WTC11 (cell line): Measurements from ENCODE around the gene WWOX. TPM values are rescaled to one million over a fixed set of nuclear protein-coding genes. Genes with fewer than 3 reads are reported as not detected.
A peak's percentile ranks its signal among the peaks of the same experiment; 100 is the strongest.

ENCODE experiments used
- ATAC-seq: fragments of 200-7000 bp; cut with Tn5 transposase; 2 replicates; pipeline ENCODE4 v1.10.0; 2021; ENCODE audit warnings: mild to moderate bottlenecking, moderate library complexity
- CTCF ChIA-PET: fragments of 300-600 bp; sonication (Branson Sonifier 250); formaldehyde crosslinking; loops from one replicate; lab custom pipeline; 2021; ENCODE audit warnings: antibody characterized with exemption; lab: Charles Lee
- POLR2A ChIA-PET: fragments of 350-600 bp; sonication (Branson Sonifier 250); formaldehyde crosslinking; loops from one replicate; lab custom pipeline; 2021; ENCODE audit warnings: antibody characterized with exemption; lab: Charles Lee
- DNase-seq: peaks from one replicate; pipeline ENCODE4 v3.0.0; 2021; ENCODE audit warnings: low spot score
- H3K27ac Mint-ChIP-seq: 2 replicates; pipeline ENCODE4 v1.8.0; 2021; ENCODE audit warnings: mixed read lengths
- H3K27me3 Mint-ChIP-seq: 2 replicates; pipeline ENCODE4 v1.8.0; 2021; ENCODE audit warnings: low read depth, mild to moderate bottlenecking, moderate library complexity, mixed read lengths
- H3K36me3 Mint-ChIP-seq: 2 replicates; pipeline ENCODE4 v1.8.0; 2021; ENCODE audit warnings: mixed read lengths
- H3K4me1 Mint-ChIP-seq: 2 replicates; pipeline ENCODE4 v1.8.0; 2022; ENCODE audit warnings: mixed read lengths
- H3K4me3 Mint-ChIP-seq: 2 replicates; pipeline ENCODE4 v1.8.0; 2021; ENCODE audit warnings: mild to moderate bottlenecking, moderate library complexity, mixed read lengths
- H3K9me3 Mint-ChIP-seq: 2 replicates; pipeline ENCODE4 v1.8.0; 2021; ENCODE audit warnings: mixed read lengths
- CBFB ChIP-seq: sonication (generic); formaldehyde crosslinking; IDR thresholded peaks from 2 replicates; pipeline ENCODE4 v1.8.1; 2022; ENCODE audit warnings: mild to moderate bottlenecking, low read depth, missing genetic modification reagents
- FOXK1 ChIP-seq: sonication (generic); formaldehyde crosslinking; IDR thresholded peaks from 2 replicates; pipeline ENCODE4 v1.8.0; 2022; ENCODE audit warnings: mild to moderate bottlenecking, moderate library complexity, missing genetic modification reagents
- GABPB1 ChIP-seq: sonication (generic); formaldehyde crosslinking; IDR thresholded peaks from 2 replicates; pipeline ENCODE4 v1.8.1; 2023; ENCODE audit warnings: mild to moderate bottlenecking, missing genetic modification reagents
- JAZF1 ChIP-seq: fragments of 250-450 bp; sonication (Bioruptor Pico); IDR thresholded peaks from 2 replicates; pipeline ENCODE4 v1.9.0; 2021; ENCODE audit warnings: moderate library complexity, mild to moderate bottlenecking, inconsistent platforms
- NR1H2 ChIP-seq: sonication (generic); formaldehyde crosslinking; IDR thresholded peaks from 2 replicates; pipeline ENCODE4 v1.9.0; 2021; ENCODE audit warnings: mild to moderate bottlenecking, moderate library complexity, missing genetic modification reagents
- NR2C2 ChIP-seq: sonication (generic); formaldehyde crosslinking; IDR thresholded peaks from 2 replicates; pipeline ENCODE4 v1.8.0; 2022; ENCODE audit warnings: mild to moderate bottlenecking, missing genetic modification reagents
- OVOL2 ChIP-seq: fragments of 250-450 bp; sonication (Bioruptor Pico); IDR thresholded peaks from 2 replicates; pipeline ENCODE4 v1.9.0; 2021; ENCODE audit warnings: mild to moderate bottlenecking, borderline replicate concordance
- SOX15 ChIP-seq: fragments of 250-450 bp; sonication (Bioruptor Pico); IDR thresholded peaks from 2 replicates; pipeline ENCODE4 v1.9.0; 2021; ENCODE audit warnings: mild to moderate bottlenecking
- ZNF671 ChIP-seq: fragments of 250-450 bp; sonication (Bioruptor Pico); IDR thresholded peaks from 2 replicates; pipeline ENCODE4 v1.8.0; 2021; ENCODE audit warnings: mild to moderate bottlenecking
- total RNA-seq: library from RNA; stranded (reverse); gene quantifications from 3 replicates; pipeline ENCODE4 v1.2.3, GENCODE V29; 2021
- TF ChIP-seq, protein P1 (sequence below): sonication (generic); formaldehyde crosslinking; IDR thresholded peaks from 2 replicates; pipeline ENCODE4 v1.8.1; 2023; ENCODE audit warnings: mild to moderate bottlenecking, missing genetic modification reagents, moderate library complexity
- TF ChIP-seq, protein P2 (sequence below): sonication (generic); formaldehyde crosslinking; IDR thresholded peaks from 2 replicates; pipeline ENCODE4 v1.8.1; 2022; ENCODE audit warnings: mild to moderate bottlenecking, moderate library complexity, missing genetic modification reagents
- TF ChIP-seq, protein P3 (sequence below): sonication (generic); formaldehyde crosslinking; IDR thresholded peaks from 2 replicates; pipeline ENCODE4 v1.8.0; 2023; ENCODE audit warnings: missing genetic modification reagents
- TF ChIP-seq, protein P4 (sequence below): sonication (generic); formaldehyde crosslinking; IDR thresholded peaks from 2 replicates; pipeline ENCODE4 v1.8.0; 2022; ENCODE audit warnings: mild to moderate bottlenecking, missing genetic modification reagents
- TF ChIP-seq, protein P5 (sequence below): sonication (generic); formaldehyde crosslinking; IDR thresholded peaks from 2 replicates; pipeline ENCODE4 v1.8.1; 2023; ENCODE audit warnings: mild to moderate bottlenecking, missing genetic modification reagents
- TF ChIP-seq, protein P6 (sequence below): fragments of 250-450 bp; sonication (Bioruptor Pico); IDR thresholded peaks from 2 replicates; pipeline ENCODE4 v1.8.0; 2021; ENCODE audit warnings: mild to moderate bottlenecking

Gene WWOX
- total RNA-seq, 1 experiment from 2014 or later, result 15.7 TPM

DNA sequence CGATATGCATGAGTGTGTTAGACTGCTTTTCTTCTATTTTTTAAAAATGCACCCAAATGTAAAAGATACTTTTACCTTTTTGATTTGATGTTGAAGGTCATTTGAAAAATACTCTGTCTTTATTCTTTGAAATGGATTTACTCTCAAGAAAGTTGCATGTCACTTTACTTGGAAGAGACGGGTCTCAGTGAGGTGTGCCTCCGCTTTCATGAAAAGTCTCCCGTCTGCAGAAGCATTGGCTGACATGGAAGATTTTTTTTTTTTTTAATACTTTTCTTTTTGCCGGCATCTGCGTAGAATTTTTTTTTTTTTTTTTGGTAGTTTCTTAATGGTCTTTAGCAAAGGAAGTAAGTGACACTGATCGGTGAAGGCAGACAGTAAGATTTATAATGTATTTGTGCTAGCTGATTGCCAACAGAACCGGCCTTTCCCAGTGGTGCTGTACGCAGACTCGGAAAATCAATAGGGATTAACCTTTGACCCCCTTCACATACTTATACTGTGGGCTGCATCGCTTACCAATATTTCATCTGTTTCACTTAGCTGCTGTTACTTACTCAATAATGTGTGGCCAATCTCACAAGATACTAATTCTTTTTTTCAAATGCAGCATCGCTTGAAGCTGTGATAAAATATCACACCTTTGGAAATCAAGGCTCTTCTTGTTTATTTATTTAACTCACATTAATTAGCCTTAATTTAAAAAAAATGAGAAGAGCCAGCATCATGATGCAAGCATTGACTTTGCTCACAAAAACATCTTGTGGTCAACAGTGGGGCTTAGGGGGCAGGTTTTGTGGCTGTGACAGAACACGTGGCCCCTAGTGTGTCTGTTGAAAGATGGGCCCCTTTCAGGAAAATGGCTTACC is 383.9 kb downstream of the WWOX start:
- Mint-ChIP-seq H3K9me3 (peaks cover 2% of the 10 kb centered on the region; the same call in 1 of the 2 replicates), H3K36me3 (no peaks in the 10 kb centered on the region), H3K4me3 (no peak overlapping the region), H3K27me3 (no peaks in the 10 kb centered on the region), H3K27ac (no peak overlapping the region), H3K4me1 (peaks cover 15% of the 10 kb centered on the region)
- DNase-seq (no peak), ATAC-seq (no peak)
- CTCF ChIA-PET, result no interaction called here
- TF ChIP-seq OVOL2 (CRISPR knock-in tag), result no peak
- TF ChIP-seq CBFB (CRISPR knock-in tag), result no peak
- peak; percentile 60; the same call in 1 of the 2 replicates for TF ChIP-seq GABPB1 (CRISPR knock-in tag)
- POLR2A ChIA-PET, result no interaction called here

DNA sequence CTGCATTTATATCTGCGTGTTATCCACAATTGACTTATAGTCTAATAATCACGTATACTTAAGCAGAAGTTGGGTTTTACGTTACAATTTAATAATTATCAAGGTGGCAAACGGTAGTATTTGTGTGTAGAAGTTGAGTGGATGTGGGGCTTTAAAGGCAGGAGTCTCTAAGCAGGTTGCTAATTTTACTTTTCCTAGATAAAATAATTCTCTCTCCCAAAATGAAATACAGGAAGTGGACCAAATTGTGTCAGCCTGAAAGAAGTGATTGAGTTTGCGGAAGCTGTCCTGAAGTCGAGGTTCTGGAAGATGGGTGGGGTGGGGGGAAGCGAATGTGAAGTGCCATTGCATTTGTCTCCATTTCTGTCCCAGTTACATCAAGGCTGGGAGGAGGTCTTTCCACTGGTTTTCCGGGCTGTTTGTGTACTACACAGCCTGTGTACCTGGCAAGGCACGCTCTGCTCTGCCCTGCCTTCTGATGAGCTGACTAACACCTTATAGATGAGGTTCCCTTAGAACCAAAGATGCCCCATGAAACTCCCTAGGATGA is 385.1 kb downstream of the WWOX start:
- ChIA-PET CTCF (no interaction called here), POLR2A (no interaction called here)
- Mint-ChIP-seq H3K9me3 (peaks cover 4% of the 10 kb centered on the region; the same call in 1 of the 2 replicates), H3K36me3 (no peaks in the 10 kb centered on the region), H3K27ac (no peak overlapping the region), H3K4me1 (peaks cover 2% of the 10 kb centered on the region), H3K27me3 (no peaks in the 10 kb centered on the region), H3K4me3 (no peak overlapping the region)
- no peak for ATAC-seq
- TF ChIP-seq NR2C2 (CRISPR knock-in tag) (no peak), NR1H2 (CRISPR knock-in tag) (no peak), ZNF671 (CRISPR knock-in tag) (no peak), SOX15 (CRISPR knock-in tag) (no peak), FOXK1 (CRISPR knock-in tag) (no peak), JAZF1 (CRISPR knock-in tag) (no peak)
- TF ChIP-seq, protein P1, sequence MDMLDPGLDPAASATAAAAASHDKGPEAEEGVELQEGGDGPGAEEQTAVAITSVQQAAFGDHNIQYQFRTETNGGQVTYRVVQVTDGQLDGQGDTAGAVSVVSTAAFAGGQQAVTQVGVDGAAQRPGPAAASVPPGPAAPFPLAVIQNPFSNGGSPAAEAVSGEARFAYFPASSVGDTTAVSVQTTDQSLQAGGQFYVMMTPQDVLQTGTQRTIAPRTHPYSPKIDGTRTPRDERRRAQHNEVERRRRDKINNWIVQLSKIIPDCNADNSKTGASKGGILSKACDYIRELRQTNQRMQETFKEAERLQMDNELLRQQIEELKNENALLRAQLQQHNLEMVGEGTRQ (CRISPR knock-in tag), result no peak
- TF ChIP-seq, protein P2, sequence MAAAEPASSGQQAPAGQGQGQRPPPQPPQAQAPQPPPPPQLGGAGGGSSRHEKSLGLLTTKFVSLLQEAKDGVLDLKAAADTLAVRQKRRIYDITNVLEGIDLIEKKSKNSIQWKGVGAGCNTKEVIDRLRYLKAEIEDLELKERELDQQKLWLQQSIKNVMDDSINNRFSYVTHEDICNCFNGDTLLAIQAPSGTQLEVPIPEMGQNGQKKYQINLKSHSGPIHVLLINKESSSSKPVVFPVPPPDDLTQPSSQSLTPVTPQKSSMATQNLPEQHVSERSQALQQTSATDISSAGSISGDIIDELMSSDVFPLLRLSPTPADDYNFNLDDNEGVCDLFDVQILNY (CRISPR knock-in tag), result no peak
- TF ChIP-seq, protein P3, sequence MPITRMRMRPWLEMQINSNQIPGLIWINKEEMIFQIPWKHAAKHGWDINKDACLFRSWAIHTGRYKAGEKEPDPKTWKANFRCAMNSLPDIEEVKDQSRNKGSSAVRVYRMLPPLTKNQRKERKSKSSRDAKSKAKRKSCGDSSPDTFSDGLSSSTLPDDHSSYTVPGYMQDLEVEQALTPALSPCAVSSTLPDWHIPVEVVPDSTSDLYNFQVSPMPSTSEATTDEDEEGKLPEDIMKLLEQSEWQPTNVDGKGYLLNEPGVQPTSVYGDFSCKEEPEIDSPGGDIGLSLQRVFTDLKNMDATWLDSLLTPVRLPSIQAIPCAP (CRISPR knock-in tag), result no peak
- TF ChIP-seq, protein P4, sequence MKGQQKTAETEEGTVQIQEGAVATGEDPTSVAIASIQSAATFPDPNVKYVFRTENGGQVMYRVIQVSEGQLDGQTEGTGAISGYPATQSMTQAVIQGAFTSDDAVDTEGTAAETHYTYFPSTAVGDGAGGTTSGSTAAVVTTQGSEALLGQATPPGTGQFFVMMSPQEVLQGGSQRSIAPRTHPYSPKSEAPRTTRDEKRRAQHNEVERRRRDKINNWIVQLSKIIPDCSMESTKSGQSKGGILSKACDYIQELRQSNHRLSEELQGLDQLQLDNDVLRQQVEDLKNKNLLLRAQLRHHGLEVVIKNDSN (CRISPR knock-in tag), result no peak
- TF ChIP-seq, protein P5, sequence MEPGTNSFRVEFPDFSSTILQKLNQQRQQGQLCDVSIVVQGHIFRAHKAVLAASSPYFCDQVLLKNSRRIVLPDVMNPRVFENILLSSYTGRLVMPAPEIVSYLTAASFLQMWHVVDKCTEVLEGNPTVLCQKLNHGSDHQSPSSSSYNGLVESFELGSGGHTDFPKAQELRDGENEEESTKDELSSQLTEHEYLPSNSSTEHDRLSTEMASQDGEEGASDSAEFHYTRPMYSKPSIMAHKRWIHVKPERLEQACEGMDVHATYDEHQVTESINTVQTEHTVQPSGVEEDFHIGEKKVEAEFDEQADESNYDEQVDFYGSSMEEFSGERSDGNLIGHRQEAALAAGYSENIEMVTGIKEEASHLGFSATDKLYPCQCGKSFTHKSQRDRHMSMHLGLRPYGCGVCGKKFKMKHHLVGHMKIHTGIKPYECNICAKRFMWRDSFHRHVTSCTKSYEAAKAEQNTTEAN (CRISPR knock-in tag), result no peak
- TF ChIP-seq, protein P6, sequence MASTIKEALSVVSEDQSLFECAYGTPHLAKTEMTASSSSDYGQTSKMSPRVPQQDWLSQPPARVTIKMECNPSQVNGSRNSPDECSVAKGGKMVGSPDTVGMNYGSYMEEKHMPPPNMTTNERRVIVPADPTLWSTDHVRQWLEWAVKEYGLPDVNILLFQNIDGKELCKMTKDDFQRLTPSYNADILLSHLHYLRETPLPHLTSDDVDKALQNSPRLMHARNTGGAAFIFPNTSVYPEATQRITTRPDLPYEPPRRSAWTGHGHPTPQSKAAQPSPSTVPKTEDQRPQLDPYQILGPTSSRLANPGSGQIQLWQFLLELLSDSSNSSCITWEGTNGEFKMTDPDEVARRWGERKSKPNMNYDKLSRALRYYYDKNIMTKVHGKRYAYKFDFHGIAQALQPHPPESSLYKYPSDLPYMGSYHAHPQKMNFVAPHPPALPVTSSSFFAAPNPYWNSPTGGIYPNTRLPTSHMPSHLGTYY (CRISPR knock-in tag), result no peak
- no peak for DNase-seq
